Parathyroid adenoma (tissue), 2 donors: ENCODE results near the gene DLX6.

Source experiments
- H2AFZ ChIP-seq: fragments of 300-600 bp; sonication (generic); one replicate; pipeline ENCODE4 v1.7.0; 2017; ENCODE audit warnings: antibody characterized with exemption, mild to moderate bottlenecking
- H3K27ac ChIP-seq: fragments of 300-600 bp; sonication (generic); one replicate; pipeline ENCODE4 v1.7.0; 2017
- H3K27me3 ChIP-seq: fragments of 300-600 bp; sonication (generic); one replicate; pipeline ENCODE4 v1.7.0; 2017; ENCODE audit warnings: low read length; ENCODE audit not compliant: control insufficient read depth, insufficient read depth
- H3K36me3 ChIP-seq: fragments of 300-600 bp; sonication (generic); one replicate; pipeline ENCODE4 v1.7.0; 2017; ENCODE audit warnings: low read length; ENCODE audit not compliant: control insufficient read depth, insufficient read depth
- H3K4me1 ChIP-seq: fragments of 300-600 bp; sonication (generic); one replicate; pipeline ENCODE4 v1.7.0; 2017; ENCODE audit warnings: control low read depth
- H3K4me2 ChIP-seq: fragments of 300-600 bp; sonication (generic); one replicate; pipeline ENCODE4 v1.7.0; 2017; ENCODE audit warnings: low read length
- H3K4me3 ChIP-seq: fragments of 300-600 bp; sonication (generic); one replicate; pipeline ENCODE4 v1.7.0; 2017; ENCODE audit warnings: low read depth, low read length
- H3K79me2 ChIP-seq: fragments of 300-600 bp; sonication (generic); one replicate; pipeline ENCODE4 v1.7.0; 2017; ENCODE audit warnings: control low read depth
- H3K9ac ChIP-seq: fragments of 300-600 bp; sonication (generic); one replicate; pipeline ENCODE4 v1.7.0; 2017; ENCODE audit warnings: mild to moderate bottlenecking
- H3K9me3 ChIP-seq: fragments of 300-600 bp; sonication (generic); one replicate; pipeline ENCODE4 v1.7.0; 2017; ENCODE audit warnings: low read length; ENCODE audit not compliant: control insufficient read depth
- TF ChIP-seq, protein P1 (sequence below): fragments of 300-600 bp; sonication (generic); IDR thresholded peaks from one replicate; pipeline ENCODE4 v1.7.0; 2017; ENCODE audit warnings: antibody characterized with exemption, mild to moderate bottlenecking
- donor health status: primary hyperparathyroidism.

DLX6 gene

DNA sequence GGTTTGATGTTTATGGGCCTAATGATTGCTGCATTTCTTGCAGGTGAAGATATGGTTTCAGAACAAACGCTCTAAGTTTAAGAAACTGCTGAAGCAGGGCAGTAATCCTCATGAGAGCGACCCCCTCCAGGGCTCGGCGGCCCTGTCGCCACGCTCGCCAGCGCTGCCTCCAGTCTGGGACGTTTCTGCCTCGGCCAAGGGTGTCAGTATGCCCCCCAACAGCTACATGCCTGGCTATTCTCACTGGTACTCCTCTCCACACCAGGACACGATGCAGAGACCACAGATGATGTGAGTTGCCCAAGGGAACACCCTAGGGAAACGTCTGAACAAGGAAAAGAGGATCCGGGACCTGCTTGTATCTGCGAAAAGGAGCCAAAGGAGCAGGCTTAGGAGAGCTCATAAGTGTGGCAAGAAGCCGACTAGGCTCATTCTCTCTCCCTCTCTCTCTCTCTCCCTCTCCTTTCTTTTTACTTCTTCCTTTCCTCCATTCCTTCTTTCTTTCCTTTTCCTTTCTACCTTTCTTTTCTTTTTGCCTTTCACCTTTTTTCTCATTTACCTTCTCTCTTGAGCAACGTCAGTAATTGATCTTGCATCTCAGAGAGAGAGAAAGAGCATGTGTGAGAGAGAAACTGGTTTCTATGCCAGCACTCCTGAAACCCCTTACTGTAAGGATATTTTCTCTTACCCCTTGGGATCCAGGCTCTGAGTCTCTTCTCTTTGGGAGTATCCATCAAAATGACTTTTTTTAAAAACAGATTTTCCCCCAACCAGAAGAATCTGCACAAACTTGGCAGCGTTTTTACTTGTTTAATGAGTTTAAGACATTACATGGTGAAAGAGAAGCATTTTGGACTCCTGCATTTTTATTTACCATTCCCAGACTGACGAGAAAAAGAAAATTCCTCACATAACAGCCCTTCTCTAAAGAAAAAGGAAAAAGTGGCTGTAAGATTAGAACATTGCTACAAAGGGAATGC lies 4.7 kb downstream of the DLX6 start:
- Histone ChIP-seq H3K4me3 (no peak overlapping the region), H3K79me2 (no peaks in the 10 kb centered on the region), H3K4me2 (no peak overlapping the region), H3K4me1 (no peaks in the 10 kb centered on the region), H3K27me3 (peaks cover 30% of the 10 kb centered on the region), H3K9me3 (no peaks in the 10 kb centered on the region), H2AFZ (no peak overlapping the region), H3K36me3 (no peaks in the 10 kb centered on the region), H3K9ac (no peak overlapping the region), H3K27ac (no peak overlapping the region)
- TF ChIP-seq, protein P1, sequence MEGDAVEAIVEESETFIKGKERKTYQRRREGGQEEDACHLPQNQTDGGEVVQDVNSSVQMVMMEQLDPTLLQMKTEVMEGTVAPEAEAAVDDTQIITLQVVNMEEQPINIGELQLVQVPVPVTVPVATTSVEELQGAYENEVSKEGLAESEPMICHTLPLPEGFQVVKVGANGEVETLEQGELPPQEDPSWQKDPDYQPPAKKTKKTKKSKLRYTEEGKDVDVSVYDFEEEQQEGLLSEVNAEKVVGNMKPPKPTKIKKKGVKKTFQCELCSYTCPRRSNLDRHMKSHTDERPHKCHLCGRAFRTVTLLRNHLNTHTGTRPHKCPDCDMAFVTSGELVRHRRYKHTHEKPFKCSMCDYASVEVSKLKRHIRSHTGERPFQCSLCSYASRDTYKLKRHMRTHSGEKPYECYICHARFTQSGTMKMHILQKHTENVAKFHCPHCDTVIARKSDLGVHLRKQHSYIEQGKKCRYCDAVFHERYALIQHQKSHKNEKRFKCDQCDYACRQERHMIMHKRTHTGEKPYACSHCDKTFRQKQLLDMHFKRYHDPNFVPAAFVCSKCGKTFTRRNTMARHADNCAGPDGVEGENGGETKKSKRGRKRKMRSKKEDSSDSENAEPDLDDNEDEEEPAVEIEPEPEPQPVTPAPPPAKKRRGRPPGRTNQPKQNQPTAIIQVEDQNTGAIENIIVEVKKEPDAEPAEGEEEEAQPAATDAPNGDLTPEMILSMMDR = no peak

DNA sequence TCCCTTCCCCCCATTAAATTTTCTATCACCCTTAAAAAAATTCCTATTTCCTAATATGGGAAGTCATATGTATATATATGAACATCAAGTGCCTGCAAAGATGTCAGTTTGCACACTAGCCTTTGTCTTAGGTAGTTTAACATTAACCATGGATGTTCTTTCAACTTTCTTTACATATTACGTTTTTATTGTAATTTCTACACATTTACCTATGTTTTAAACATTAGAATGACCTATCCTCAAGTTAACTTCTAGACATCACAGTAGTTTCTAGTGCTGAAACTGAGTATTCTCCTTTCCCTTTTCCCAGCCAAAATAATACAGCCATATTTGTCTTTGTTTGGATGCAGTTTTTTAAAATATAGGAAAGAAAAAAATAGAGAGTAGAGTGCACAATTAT lies 5.8 kb downstream of the DLX6 start:
- Histone ChIP-seq H3K4me2 (no peak overlapping the region), H3K4me1 (no peaks in the 10 kb centered on the region), H3K9me3 (no peaks in the 10 kb centered on the region), H3K36me3 (no peaks in the 10 kb centered on the region), H3K79me2 (no peaks in the 10 kb centered on the region), H3K4me3 (no peak overlapping the region), H2AFZ (no peak overlapping the region), H3K9ac (no peak overlapping the region), H3K27me3 (peaks cover 28% of the 10 kb centered on the region), H3K27ac (no peak overlapping the region)
- TF ChIP-seq, protein P1 = no peak

DNA sequence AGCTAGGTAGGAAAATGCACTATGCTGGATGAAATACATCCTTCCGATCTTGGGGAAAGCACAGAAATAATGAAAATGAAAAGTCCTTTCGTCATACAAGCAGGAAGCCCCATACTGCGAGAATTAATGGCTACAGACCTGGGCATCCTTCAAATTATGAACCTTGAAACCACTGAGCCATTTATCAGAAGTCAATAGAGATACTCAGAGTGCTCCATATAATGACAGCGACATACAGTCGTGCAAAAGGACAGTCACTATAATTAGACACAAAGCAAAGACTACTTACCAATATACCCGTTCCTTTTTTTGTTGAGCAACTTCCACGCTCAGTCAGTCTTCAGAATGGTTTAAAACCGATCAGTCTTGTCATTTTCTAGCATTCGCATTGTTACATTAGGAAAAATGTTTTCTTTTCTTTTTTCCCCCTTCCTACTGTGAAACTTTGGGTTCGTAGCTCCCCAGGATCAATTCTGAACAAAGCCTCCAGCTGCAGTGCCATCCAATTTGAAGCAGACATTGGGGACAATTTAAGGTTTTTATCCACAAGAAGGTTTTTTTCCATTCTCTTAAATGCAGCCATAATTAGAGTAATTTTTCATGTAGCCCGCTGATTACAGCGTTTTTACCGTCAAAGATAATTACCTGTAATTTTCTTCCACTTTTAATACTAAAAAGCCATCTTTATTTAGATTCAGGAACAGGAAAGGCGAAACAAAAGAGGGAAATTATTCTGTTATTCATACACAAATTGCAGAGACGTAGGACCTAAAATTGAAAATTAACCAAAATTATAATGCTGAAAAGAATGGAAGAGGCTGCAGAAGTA lies 6.4 kb downstream of the DLX6 start:
- Histone ChIP-seq H3K36me3 (no peaks in the 10 kb centered on the region), H3K9ac (no peak overlapping the region), H3K9me3 (no peaks in the 10 kb centered on the region), H3K4me1 (no peaks in the 10 kb centered on the region), H3K4me3 (no peak overlapping the region), H3K27me3 (peaks cover 30% of the 10 kb centered on the region), H3K79me2 (no peaks in the 10 kb centered on the region), H2AFZ (no peak overlapping the region), H3K27ac (no peak overlapping the region), H3K4me2 (no peak overlapping the region)
- TF ChIP-seq, protein P1 = no peak

DNA sequence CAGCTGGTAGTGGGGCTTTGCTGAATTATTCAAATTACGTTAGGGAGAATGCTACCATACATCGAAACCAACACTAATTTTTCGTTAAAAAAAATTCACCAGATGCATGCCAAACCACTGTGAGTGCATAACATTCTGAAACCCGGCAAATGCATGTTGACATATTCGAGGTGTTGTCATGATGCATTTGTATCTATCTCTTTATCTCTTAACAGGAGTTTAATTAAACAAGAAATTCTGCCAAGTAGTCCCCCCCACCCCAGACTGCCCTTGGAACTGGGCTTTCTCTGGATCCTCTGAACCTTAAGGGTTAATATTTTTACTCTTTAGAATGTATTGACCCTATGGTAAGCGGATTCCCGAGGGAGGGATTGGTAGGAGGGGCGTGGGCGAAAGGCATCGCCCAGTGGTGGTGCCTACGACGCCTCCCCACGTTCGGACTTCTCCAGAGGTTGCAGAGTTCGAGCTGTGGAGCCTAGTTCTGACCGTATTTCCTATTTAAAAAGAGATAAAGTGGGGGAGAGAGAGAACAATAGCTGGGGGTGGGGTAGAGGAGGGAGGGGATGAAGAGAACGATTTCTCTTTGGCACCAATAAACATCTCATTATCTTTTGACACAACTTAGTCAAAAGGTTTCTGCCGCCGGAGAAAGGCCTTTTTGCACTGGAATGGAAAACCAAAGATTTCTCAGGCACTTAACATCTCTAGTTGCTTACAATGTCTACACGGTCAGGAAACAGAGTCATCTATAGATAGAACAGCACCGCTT lies 7.2 kb downstream of the DLX6 start:
- Histone ChIP-seq H3K9me3 (no peaks in the 10 kb centered on the region), H3K27ac (no peak overlapping the region), H3K36me3 (no peaks in the 10 kb centered on the region), H3K27me3 (peaks cover 28% of the 10 kb centered on the region), H3K4me1 (no peaks in the 10 kb centered on the region), H3K9ac (no peak overlapping the region), H3K4me3 (no peak overlapping the region), H3K79me2 (no peaks in the 10 kb centered on the region), H2AFZ (no peak overlapping the region), H3K4me2 (no peak overlapping the region)
- TF ChIP-seq, protein P1 = no peak
